Measurements from ENCODE around the gene CH25H.

DNA sequence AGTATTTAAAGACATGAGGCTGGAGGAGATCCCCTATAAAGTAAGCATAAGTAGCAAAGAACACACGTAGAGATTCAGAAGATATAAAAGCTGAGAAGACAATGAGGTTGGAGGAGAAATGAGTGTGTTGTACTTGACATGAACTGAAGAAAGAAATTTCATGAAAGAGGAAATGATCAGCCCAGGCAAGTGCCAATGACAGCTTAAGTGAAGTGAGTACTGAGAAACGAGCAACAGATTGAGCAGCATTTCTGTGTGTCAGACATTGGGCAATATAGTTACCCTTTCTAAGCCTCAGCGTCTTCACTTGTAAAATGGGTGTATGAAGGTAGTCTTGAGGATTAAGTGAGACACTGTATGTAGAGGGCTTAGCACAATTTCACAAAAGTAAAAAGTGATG lies 49.2 kb upstream of the CH25H start:
- TF ChIP-seq, protein P1, sequence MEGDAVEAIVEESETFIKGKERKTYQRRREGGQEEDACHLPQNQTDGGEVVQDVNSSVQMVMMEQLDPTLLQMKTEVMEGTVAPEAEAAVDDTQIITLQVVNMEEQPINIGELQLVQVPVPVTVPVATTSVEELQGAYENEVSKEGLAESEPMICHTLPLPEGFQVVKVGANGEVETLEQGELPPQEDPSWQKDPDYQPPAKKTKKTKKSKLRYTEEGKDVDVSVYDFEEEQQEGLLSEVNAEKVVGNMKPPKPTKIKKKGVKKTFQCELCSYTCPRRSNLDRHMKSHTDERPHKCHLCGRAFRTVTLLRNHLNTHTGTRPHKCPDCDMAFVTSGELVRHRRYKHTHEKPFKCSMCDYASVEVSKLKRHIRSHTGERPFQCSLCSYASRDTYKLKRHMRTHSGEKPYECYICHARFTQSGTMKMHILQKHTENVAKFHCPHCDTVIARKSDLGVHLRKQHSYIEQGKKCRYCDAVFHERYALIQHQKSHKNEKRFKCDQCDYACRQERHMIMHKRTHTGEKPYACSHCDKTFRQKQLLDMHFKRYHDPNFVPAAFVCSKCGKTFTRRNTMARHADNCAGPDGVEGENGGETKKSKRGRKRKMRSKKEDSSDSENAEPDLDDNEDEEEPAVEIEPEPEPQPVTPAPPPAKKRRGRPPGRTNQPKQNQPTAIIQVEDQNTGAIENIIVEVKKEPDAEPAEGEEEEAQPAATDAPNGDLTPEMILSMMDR (IDR thresholded peaks at IDR 0.05): no peak
- no peak for TF ChIP-seq POLR2A (IDR thresholded peaks at IDR 0.05)
- TF ChIP-seq POLR2AphosphoS5 (IDR thresholded peaks at IDR 0.05): no peak
- no peak for TF ChIP-seq EP300 (IDR thresholded peaks at IDR 0.05)
